Measurements from ENCODE around the gene LINC00632.

- no peak for TF ChIP-seq CTCF (conservative IDR thresholded peaks at IDR 0.05; ENCODE audit: low read length)
- no peak for TF ChIP-seq EZH2phosphoT487 (IDR thresholded peaks at IDR 0.05; ENCODE audit: borderline replicate concordance)
Observed at GRCh38 chrX:140724309-140724708, 14.8 kb downstream of the LINC00632 start.

Measured in Loucy (cell line).